Spinal cord (tissue), 10 donors: ENCODE results near the gene RAB31. TPM values are rescaled to one million over a fixed set of nuclear protein-coding genes. Genes with fewer than 3 reads are reported as not detected.
"Not testable (repeated sequence)": the region's sequence is repeated elsewhere in the genome, so short reads cannot be mapped to it uniquely, and the experiment has no call there.

Experiments
- DNase-seq, 6 donors: peaks; one replicate each; pipeline versions ENCODE4 v3.0.0 to v3.0.0-alpha.2; 2013 to 2015; ENCODE audit warnings: low spot score in 6 of 6, low read depth in 4 of 6
- H3K27ac ChIP-seq: one replicate; pipeline ENCODE4 v1.5.1; 2013; ENCODE audit warnings: low read depth, low read length, control low read depth
- H3K27me3 ChIP-seq: one replicate; pipeline ENCODE4 v1.6.1; 2013; ENCODE audit warnings: low read length; ENCODE audit not compliant: control insufficient read depth, insufficient read depth
- H3K36me3 ChIP-seq: one replicate; pipeline ENCODE4 v1.6.1; 2013; ENCODE audit warnings: low read length; ENCODE audit not compliant: control insufficient read depth, insufficient read depth
- H3K4me1 ChIP-seq: one replicate; pipeline ENCODE4 v1.6.1; 2013; ENCODE audit warnings: low read length; ENCODE audit not compliant: control insufficient read depth, insufficient read depth
- H3K4me3 ChIP-seq: one replicate; pipeline ENCODE4 v1.5.1; 2013; ENCODE audit warnings: low read depth, low read length, control low read depth
- H3K9me3 ChIP-seq: one replicate; pipeline ENCODE4 v1.6.1; 2013; ENCODE audit warnings: low read length; ENCODE audit not compliant: control insufficient read depth, insufficient read depth
- WGBS: methylation state at CpG from one replicate; pipeline ENCODE4 v1.1.5; 2013; ENCODE audit warnings: missing lambda C conversion rate; ENCODE audit not compliant: insufficient coverage; 5-methylcytosine and 5-hydroxymethylcytosine counted together
- polyA plus RNA-seq, 2 donors: library from polyadenylated mRNA; unstranded; fragments of 120-200 nt; gene quantifications; one replicate each; pipeline ENCODE4 v1.2.1, GENCODE V29; 2013; ENCODE audit not compliant: insufficient read length in 2 of 2
- total RNA-seq, 2 donors: library from RNA; depleted of rRNA in 1 of 2; stranded (reverse); fragments of 120-200 nt in 1 of 2; fragments of >200 nt in 1 of 2; gene quantifications; one replicate each; pipeline versions ENCODE4 v1.2.3 to v1.2.4, GENCODE V29; 2013 to 2014
- donor health status: healthy.

The RAB31 gene
- total and polyA plus RNA-seq, 4 donors, result 59.0 to 172 (median 95.9) TPM

DNA sequence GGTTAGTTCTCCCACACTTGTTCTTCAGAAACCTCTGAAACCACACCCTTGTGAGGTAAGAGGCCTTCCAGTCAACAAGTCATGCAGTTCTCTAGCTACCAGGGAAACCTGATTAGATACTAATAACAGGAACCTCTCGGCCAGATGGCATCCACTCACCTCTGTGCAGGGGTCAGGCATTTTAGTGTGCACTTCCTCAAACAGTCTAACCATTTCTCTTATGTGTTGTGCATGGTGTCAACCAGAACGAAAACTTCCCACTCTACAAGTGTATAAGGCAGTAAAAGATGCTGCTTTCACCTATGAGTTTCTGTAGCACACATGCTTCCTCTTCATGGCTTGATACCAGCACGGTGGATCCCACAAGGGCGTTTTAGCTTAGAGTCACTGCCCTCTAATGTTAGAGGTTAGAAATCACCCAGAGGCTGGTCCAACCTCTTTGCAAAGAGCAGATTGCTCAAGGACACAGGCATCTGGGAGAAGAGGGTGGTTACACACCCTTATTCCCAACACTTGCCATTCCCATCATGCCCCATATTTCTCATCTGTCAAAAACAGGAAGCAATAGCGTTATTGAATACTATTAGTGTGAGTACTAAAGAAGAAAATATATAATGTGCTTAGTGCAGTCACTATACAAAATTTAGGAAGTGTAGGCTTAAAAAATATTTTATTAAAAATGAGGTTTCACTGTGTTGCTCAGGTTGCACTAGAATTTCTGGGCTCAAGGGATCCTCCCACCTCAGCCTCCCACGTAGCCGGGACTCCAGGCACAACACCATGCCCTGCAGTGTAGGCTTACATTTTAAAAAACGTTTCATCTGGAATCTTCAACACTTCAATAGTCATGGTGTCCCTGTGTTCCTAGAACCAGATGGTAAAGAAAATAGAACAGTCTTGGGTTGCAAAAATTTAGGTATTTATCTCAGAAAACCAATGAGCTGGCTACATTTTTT, 34.5 kb upstream of the RAB31 start:
- 80% methylated on average over 2 of the region's 8 CpGs for WGBS
- Histone ChIP-seq H3K4me1 (no peaks in the 10 kb centered on the region), H3K36me3 (no peaks in the 10 kb centered on the region), H3K27ac (no peak overlapping the region), H3K4me3 (no peak overlapping the region), H3K27me3 (no peaks in the 10 kb centered on the region), H3K9me3 (peaks cover 2% of the 10 kb centered on the region)
- peak in 2 of 6 donors; percentile 20 to 24 for DNase-seq

DNA sequence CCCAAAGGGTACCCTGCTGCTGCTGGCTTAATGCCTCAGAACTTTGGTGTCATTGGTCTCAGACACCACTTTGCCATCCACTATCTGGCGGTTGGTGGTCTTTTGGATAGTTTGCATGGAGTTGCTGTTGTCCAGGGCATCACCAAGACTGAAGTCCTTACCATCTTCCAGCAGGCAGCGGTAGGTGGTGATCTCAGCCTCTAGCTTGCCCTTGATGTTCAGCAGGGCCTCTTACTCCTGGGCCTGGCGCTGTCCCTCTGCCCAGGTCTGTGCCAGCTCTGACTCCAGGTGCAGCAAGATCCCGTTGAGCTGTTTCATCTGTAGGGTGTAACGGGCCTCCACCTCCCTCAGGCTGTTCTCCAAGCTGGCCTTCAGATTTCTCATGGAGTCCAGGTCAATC, 29.9 kb upstream of the RAB31 start:
- H3K27ac ChIP-seq, H3K36me3 ChIP-seq, H3K4me1 ChIP-seq, H3K9me3 ChIP-seq, H3K27me3 ChIP-seq, H3K4me3 ChIP-seq, DNase-seq: not testable (repeated sequence)
- WGBS, result 95% methylated on average over 4 of the region's 5 CpGs

DNA sequence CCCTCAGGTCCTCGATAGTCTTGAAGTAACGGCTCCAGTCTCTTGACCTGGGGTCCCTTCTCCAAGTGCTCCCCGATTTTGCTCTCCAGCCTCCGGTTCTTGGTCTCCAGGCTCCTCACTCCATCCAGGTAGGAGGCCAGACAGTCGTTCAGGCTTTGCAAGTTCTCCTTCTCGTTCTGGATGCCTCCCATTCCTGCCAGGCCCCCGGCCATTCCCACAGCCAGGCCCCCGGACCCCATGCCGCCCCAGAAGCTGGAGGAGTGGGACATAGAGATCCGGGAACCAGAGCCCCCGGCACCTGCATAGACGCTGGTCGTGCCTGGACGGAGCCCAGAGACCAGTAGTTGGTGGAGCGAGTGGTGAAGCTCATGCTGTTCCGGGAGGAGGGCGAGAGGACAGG, 29.0 kb upstream of the RAB31 start:
- Histone ChIP-seq H3K36me3 (no peaks in the 10 kb centered on the region), H3K4me3 (no peak overlapping the region), H3K27me3 (no peaks in the 10 kb centered on the region), H3K27ac (no peak overlapping the region), H3K4me1 (no peaks in the 10 kb centered on the region), H3K9me3 (peaks cover 2% of the 10 kb centered on the region)
- DNase-seq, result no peak
- 94% methylated on average over 15 of the region's 17 CpGs for WGBS

DNA sequence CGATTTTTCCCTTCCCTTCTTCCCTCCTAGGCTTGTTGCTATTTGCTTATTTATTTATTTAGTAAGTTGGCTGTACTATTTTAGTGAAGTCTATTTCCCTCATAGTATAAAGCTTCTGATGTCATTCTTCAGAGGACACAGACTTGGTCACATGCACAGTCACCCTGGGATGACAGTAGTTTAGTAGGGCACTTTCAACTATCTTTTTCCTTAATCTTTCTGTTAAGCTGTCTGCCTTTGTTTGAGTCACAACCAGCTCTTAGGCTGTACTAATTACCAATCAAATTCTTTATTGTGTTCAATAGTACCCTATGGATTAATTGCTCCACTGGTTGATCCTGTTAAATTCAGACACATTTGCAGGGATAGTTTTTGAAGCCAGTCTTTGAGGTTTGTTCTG, 26.9 kb upstream of the RAB31 start:
- DNase-seq, result no peak
- no peaks in the 10 kb centered on the region for H3K36me3 ChIP-seq
- H3K27me3 ChIP-seq, result no peaks in the 10 kb centered on the region
- no peaks in the 10 kb centered on the region for H3K4me1 ChIP-seq
- no peak overlapping the region for H3K4me3 ChIP-seq
- WGBS, result no CpG with 5 or more reads among the region's 1 CpG
- H3K27ac ChIP-seq, result no peak overlapping the region
- peaks cover 2% of the 10 kb centered on the region for H3K9me3 ChIP-seq

DNA sequence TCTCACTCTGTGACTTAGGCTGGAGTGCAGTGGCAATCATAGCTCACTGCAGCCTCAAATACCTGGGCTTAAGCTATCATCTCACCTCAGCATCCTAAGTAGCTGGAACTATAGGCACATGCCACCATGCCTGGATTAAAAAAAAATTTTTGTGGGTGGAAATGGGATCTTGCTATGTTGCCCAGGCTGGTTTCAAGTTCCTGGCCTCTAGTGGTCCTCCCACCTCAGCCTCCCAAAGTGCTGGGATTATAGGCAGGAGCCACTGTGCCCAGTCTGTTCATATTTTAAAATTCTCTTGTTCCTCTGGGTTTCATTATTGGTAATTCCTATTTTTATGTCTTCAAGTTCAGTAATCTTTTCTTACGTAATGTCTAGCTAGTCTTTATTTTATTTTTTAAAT, 25.5 kb upstream of the RAB31 start:
- H3K9me3 ChIP-seq, result no peaks in the 10 kb centered on the region
- no peak overlapping the region for H3K4me3 ChIP-seq
- no peak for DNase-seq
- no peaks in the 10 kb centered on the region for H3K27me3 ChIP-seq
- WGBS, result no CpG with 5 or more reads among the region's 1 CpG
- H3K36me3 ChIP-seq, result no peaks in the 10 kb centered on the region
- no peaks in the 10 kb centered on the region for H3K4me1 ChIP-seq
- no peak overlapping the region for H3K27ac ChIP-seq

DNA sequence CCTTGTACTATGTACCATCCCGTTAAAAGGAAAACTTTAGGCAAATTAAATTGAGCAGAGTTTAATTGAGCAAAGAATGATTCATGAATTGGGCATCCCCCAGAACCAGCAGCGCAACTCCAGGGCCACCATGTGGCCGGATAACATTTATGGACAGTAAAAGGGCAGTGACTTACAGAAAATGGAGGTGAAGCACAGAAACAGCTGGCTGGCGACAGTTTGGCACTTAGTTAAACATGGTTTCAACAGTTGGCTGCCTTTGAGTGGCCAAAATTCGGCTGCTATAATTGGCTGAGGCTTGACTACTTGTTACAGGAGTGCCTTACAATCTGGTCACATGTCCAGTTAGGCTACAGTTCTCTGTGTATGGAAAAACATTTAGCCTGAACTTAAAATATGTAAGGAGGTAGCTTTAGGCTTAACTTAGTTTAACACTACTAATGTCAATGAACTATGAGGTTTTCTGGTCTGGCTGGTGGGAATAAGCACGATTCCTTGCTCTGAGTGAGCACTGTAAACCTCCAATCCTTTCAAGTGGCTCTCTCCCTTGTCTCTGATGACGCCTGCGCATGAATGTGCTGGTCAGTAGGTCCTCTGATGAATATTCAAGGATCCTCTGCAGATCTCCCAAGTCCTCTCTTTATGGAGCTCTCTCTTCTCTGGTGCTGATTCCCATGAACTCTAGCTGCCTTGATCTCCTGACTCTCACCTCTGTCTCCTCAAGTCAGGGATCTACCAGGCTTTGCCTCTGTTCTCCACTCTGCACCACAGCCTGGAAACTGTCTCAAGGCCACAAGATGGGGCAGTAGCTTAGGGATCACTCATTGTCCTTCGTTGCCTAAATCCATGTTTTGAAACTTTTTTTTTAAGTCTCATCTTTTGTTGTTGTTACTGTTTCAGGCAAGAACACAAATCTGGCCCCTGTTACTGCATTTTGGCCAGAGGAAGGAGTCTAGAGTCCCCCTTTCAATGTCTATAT, 24.4 kb upstream of the RAB31 start:
- H3K36me3 ChIP-seq, result no peaks in the 10 kb centered on the region
- H3K27ac ChIP-seq, result no peak overlapping the region
- no peaks in the 10 kb centered on the region for H3K4me1 ChIP-seq
- peak in 2 of 6 donors; percentile 22 to 28 for DNase-seq
- H3K4me3 ChIP-seq, result no peak overlapping the region
- H3K27me3 ChIP-seq, result no peaks in the 10 kb centered on the region
- H3K9me3 ChIP-seq, result no peaks in the 10 kb centered on the region
- WGBS, result 77% methylated on average over 7 of the region's 9 CpGs

DNA sequence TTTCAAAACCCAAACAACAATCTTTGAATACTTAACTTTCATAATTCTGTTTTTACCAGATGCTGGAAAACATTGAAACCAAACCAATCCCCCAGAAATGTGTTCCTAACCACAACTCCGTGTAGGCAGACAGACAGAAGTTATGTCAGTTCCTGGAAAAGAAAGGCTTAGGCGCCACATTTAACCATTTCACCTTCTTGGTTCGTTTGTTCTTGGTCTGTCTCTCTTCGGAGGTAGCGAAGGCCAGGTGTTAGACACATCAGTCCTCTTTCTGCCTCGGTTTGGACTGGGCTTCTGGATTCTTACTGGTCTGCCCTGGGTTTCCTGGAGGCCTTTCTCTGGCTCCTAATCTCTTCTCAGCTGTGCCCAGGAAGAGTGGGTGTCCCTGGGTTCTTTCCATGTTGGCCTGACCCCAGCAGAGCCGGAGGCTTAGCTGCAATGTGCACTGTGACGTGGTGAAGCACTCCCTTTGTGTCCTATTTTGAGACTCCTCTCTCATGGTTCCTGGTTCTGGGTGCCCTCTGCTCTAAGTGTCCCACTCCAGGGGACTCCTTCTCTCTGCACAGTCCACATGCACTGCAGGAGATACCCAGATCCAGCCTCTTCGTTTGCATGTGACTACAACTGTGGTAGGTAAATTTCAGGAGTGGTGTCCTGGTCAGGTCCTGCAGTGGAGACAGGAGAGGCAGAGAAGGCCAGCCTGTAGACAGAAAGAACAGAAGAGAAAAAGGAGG, 23.1 kb upstream of the RAB31 start:
- H3K36me3 ChIP-seq, result no peaks in the 10 kb centered on the region
- no peaks in the 10 kb centered on the region for H3K4me1 ChIP-seq
- H3K4me3 ChIP-seq, result no peak overlapping the region
- H3K27ac ChIP-seq, result no peak overlapping the region
- DNase-seq, result no peak
- H3K27me3 ChIP-seq, result no peaks in the 10 kb centered on the region
- WGBS, result 72% methylated on average over 7 of the region's 9 CpGs
- H3K9me3 ChIP-seq, result no peaks in the 10 kb centered on the region

DNA sequence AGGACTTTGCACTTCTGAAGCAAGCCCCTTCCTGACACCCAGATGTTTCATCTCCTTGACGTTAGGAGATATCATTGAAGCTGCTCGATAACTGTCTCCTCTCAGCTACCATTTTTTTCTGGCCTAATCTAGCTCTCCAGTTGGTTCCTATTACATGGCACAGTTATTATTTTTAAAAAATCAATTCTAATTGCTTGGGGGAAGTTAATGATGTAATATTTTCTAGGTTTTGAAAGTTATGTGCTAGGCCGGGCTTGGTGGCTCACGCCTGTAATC, 22.5 kb upstream of the RAB31 start:
- no peaks in the 10 kb centered on the region for H3K4me1 ChIP-seq
- DNase-seq, result no peak
- H3K4me3 ChIP-seq, result no peak overlapping the region
- no peaks in the 10 kb centered on the region for H3K36me3 ChIP-seq
- 100% methylated on average over 2 of the region's 4 CpGs for WGBS
- no peak overlapping the region for H3K27ac ChIP-seq
- no peaks in the 10 kb centered on the region for H3K27me3 ChIP-seq
- H3K9me3 ChIP-seq, result no peaks in the 10 kb centered on the region

DNA sequence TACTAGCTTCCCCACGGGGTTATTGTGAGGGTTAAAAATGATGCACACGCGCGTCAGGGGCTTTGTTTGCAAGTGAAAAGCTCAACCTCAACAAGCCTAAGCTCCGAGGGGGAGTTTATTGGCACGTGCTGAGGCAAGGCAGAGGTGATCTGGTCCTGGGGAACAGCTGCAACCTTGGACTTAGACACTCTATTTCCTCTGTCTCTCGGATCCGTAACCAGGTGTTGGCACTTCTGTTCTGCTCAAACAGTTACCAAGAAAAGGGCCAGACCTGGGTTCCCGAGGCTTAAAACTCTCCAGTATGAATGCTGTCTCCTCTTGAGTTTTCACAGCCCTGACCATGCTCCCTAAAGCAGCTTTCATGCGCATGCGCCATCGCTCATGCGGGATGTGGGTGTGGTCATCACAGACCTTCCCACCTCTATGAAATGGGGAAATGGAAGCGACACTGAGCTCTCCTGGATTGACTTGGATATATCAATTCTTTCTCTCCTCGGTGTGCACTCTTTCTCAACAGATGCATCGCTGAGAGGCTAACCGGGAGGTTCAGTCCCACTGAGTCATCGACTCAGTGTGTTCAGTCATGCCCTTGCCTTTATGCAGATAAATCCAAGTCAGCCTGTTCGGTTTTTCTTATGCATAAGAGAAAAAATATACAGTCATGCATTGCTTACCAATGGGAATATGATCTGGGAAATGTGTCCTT, 19.9 kb upstream of the RAB31 start:
- 72% methylated on average over 10 of the region's 19 CpGs for WGBS
- Histone ChIP-seq H3K36me3 (no peaks in the 10 kb centered on the region), H3K27me3 (no peaks in the 10 kb centered on the region), H3K9me3 (no peaks in the 10 kb centered on the region), H3K27ac (no peak overlapping the region), H3K4me1 (no peaks in the 10 kb centered on the region), H3K4me3 (no peak overlapping the region)
- DNase-seq, result no peak
